Muscle of leg (tissue), 11 donors: Measurements from ENCODE around the gene PTPN13. TPM values are rescaled to one million over a fixed set of nuclear protein-coding genes. Genes with fewer than 3 reads are reported as not detected.
A peak's percentile ranks its signal among the peaks of the same experiment; 100 is the strongest.

Experiments used
- DNase-seq: peaks from one replicate; pipeline ENCODE4 v3.0.0; 2013
- H3K27ac ChIP-seq: one replicate; pipeline ENCODE4 v1.5.1; 2013; ENCODE audit warnings: mild to moderate bottlenecking, low read length, control low read depth
- H3K27me3 ChIP-seq: one replicate; pipeline ENCODE4 v1.6.1; 2013; ENCODE audit warnings: low read length; ENCODE audit not compliant: control insufficient read depth, insufficient read depth
- H3K36me3 ChIP-seq: one replicate; pipeline ENCODE4 v1.6.1; 2013; ENCODE audit warnings: low read length; ENCODE audit not compliant: control insufficient read depth, insufficient read depth
- H3K4me1 ChIP-seq: one replicate; pipeline ENCODE4 v1.6.1; 2013; ENCODE audit warnings: low read length; ENCODE audit not compliant: control insufficient read depth, insufficient read depth
- H3K4me3 ChIP-seq: one replicate; pipeline ENCODE4 v1.5.1; 2013; ENCODE audit warnings: low read length, control low read depth
- H3K9me3 ChIP-seq: replicated peaks from 2 replicates; pipeline ENCODE4 v1.6.1; 2013; ENCODE audit warnings: low read depth, low read length; ENCODE audit not compliant: control insufficient read depth
- WGBS: methylation state at CpG from one replicate; pipeline ENCODE4 v1.1.5; 2013; ENCODE audit warnings: missing lambda C conversion rate; ENCODE audit not compliant: insufficient coverage; 5-methylcytosine and 5-hydroxymethylcytosine counted together
- polyA plus RNA-seq, 8 donors: library from polyadenylated mRNA; unstranded; fragments of 120-200 nt; gene quantifications; one replicate each; pipeline versions ENCODE4 v1.2.1 to v1.2.3, GENCODE V29; 2013; ENCODE audit warnings: inconsistent platforms in 1 of 8, low replicate concordance in 1 of 8; ENCODE audit not compliant: insufficient read length in 8 of 8, insufficient read depth in 1 of 8
- total RNA-seq: library from RNA; stranded (reverse); fragments of 120-200 nt; gene quantifications from one replicate; pipeline ENCODE4 v1.2.4, GENCODE V29; 2013

PTPN13 gene
- total and polyA plus RNA-seq, 9 donors: 2.8 to 14.2 (median 4.8) TPM

DNA sequence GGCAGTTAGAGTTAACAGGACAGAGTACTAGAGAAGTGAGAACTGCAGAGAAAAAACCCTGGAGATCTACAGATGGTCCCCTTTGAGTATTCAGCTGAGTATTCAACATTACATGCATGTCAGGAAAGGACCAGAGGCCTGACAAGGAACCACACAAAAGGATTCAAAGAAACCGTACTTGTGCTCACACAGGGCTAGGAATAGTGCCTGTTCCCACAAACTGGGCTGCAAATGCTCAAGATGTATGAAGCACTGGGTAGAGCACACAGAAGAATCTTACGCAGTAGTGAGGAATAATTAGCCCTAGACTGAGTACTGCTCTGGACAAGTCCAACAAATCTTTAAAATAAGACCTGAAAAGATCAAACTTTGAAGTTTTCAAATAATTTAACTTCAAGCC lies 17.6 kb downstream of the PTPN13 start:
- H3K9me3 ChIP-seq: no peaks in the 10 kb centered on the region

DNA sequence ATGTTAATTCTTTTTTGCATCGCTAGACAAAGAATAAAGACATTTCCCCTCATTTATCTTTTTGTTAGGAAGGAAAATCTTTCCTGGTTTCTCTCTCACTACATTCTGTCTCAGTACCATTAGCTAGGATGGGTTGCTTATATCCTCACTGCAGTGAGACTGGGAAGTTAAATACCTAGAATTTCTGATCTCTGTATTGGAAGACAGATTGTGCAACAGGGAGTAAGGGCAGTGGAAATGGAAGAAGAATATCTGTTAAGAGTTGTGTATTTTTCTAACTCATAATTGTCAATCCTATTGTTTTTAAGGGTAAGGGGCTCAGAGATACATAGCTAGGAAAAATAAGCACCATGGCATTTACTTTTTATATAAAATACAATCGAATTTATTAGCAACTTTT lies 19.6 kb downstream of the PTPN13 start:
- Histone ChIP-seq H3K9me3 (no peaks in the 10 kb centered on the region), H3K4me1 (no peaks in the 10 kb centered on the region), H3K36me3 (no peaks in the 10 kb centered on the region), H3K27ac (no peak overlapping the region), H3K27me3 (no peaks in the 10 kb centered on the region), H3K4me3 (no peak overlapping the region)
- no CpG with 5 or more reads among the region's 2 CpGs for WGBS
- DNase-seq: no peak

More for the DNA sequence above, 17.6 kb downstream of the PTPN13 start:
- Histone ChIP-seq H3K4me1 (no peaks in the 10 kb centered on the region), H3K36me3 (no peaks in the 10 kb centered on the region), H3K4me3 (no peak overlapping the region), H3K27ac (no peak overlapping the region), H3K27me3 (no peaks in the 10 kb centered on the region)
- no peak for DNase-seq
- no CpG with 5 or more reads among the region's 2 CpGs for WGBS

DNA sequence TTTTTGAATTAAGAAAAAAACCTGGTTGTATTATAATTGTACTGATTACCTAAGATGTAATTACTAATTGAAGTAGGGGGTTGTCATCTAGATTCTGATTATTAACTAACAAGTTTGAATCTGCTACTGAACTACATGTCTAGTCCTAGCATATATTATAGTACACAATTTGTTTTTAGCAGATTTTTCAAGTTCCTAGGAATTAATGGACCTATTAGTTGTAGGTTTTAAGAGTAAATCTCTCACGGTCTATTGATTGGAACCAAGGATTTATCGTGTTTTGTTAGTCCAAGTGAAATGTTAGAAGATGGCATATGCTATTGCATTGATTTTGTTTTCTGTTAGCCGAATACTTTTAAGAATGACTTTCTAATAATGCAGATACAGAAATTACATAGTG lies 20.8 kb downstream of the PTPN13 start:
- H3K4me1 ChIP-seq: no peaks in the 10 kb centered on the region
- no peaks in the 10 kb centered on the region for H3K9me3 ChIP-seq
- no peaks in the 10 kb centered on the region for H3K36me3 ChIP-seq
- DNase-seq: no peak
- H3K27me3 ChIP-seq: no peaks in the 10 kb centered on the region
- no peak overlapping the region for H3K4me3 ChIP-seq
- H3K27ac ChIP-seq: no peak overlapping the region
- WGBS: no CpG with 5 or more reads among the region's 3 CpGs

DNA sequence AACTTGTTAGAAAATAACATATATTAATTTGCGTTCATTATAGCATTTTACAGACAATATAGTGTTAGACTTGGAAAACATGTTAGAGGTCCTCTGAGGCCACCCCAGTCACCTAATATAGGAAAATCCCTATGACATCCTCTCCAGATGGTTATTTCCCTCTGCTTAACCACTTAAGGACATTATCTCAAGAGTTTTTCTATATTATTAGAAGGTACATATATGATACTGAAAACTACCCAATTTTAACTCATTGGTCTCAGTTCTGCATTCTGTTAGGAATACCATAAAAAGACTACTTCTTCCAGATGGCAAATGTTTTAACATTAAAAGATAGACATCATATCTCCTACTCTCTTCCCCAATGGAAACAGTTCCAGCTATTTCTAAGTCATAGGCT lies 21.4 kb downstream of the PTPN13 start:
- no peaks in the 10 kb centered on the region for H3K27me3 ChIP-seq
- no peaks in the 10 kb centered on the region for H3K36me3 ChIP-seq
- no peak overlapping the region for H3K4me3 ChIP-seq
- H3K27ac ChIP-seq: no peak overlapping the region
- WGBS: no CpG with 5 or more reads among the region's 1 CpG
- H3K9me3 ChIP-seq: no peaks in the 10 kb centered on the region
- DNase-seq: no peak
- no peaks in the 10 kb centered on the region for H3K4me1 ChIP-seq

DNA sequence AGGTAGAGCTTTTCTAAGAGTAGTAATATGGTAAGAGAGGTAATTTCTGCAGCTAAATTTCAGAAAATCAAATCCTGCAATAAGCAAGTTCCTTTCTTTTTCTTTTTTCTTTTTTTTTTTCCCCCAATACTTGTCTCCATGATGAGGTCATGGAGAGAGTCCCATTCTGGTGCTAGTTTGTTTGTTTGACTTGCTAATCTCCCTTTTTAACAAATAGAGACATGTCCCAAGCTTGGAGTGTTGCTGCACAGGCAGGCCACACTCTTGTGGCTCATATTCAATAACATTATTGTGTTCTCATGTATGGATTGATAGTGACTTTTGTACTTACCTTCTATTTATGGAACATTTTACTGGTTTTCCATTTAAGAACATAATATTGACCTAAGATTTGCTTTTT lies 25.5 kb downstream of the PTPN13 start:
- Histone ChIP-seq H3K4me3 (no peak overlapping the region), H3K36me3 (no peaks in the 10 kb centered on the region), H3K4me1 (no peaks in the 10 kb centered on the region), H3K27me3 (no peaks in the 10 kb centered on the region), H3K9me3 (no peaks in the 10 kb centered on the region), H3K27ac (no peak overlapping the region)
- no peak for DNase-seq

DNA sequence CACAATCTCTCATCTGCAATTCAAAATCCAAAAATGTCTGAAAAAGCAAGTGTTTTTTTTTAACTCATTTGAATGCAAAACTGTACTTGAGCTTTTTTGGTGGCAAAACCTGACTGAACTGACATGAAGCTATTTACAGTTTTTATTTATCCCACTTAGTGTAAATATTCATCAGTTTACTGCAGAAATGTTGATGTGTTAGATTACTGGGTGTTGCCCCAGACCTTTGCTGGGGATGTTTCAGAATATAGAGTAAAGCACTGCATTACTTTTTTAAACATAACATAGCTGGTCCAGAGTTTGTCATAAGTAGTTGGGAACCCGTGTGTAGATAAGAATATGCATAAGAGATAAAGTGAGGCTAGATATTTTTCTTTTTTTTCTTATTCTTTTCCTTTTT lies 27.3 kb downstream of the PTPN13 start:
- no peak for DNase-seq
- H3K4me1 ChIP-seq: no peaks in the 10 kb centered on the region
- no peaks in the 10 kb centered on the region for H3K27me3 ChIP-seq
- no peaks in the 10 kb centered on the region for H3K36me3 ChIP-seq
- no peak overlapping the region for H3K27ac ChIP-seq
- H3K4me3 ChIP-seq: no peak overlapping the region
- H3K9me3 ChIP-seq: no peaks in the 10 kb centered on the region
- WGBS: no CpG with 5 or more reads among the region's 1 CpG

DNA sequence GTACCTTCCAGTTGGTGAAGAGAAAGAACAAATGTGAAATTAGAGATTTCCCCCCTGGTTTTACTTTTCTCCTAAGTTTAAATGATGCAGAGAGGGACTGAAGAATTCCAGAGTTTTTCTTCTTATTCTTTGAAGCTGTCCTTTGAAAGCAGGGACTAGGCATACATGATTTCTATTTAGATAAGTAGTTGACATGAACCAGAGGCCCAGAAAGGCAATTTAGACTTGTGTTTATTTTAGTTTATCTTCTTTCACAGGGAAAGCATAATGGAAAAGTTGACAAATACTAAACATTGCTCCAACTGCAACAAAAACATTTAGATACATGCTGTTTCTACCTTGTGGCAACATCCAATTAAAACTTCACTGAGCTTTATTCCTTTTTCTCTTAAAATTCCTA lies 32.0 kb downstream of the PTPN13 start:
- DNase-seq: no peak
- no peak overlapping the region for H3K27ac ChIP-seq
- no peaks in the 10 kb centered on the region for H3K9me3 ChIP-seq
- H3K27me3 ChIP-seq: no peaks in the 10 kb centered on the region
- H3K4me3 ChIP-seq: no peak overlapping the region
- H3K4me1 ChIP-seq: no peaks in the 10 kb centered on the region
- no peaks in the 10 kb centered on the region for H3K36me3 ChIP-seq

DNA sequence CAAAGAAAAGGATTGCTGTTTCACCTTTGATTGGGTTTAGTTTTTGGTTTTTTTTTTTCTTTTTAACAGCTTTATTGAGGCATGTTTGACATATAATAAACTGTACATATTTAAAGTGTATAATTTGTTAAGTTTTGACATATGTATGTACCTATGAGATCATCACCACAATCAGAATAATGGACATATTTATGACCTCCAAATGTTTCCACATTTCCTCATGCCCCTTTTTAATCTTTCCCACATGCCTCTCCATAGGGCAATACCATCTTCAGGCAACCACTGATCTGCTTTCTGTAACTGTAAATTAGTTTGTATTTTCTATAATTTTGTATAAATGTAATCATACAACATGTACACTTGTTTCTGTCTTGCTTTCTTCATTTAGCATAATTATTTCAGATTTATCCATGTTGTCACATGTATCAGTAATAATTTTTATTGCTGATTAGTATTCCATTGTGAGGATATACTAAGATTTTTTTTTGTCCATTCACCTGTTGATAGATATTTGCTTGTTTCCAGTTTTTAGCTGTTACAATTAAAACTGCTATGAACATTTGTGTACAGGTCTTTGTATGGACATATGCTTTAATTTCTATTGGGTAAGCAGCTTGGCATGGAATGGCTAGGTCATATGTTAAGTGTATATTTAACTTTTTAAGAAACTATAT lies 33.5 kb downstream of the PTPN13 start:
- Histone ChIP-seq H3K9me3 (no peaks in the 10 kb centered on the region), H3K4me1 (no peaks in the 10 kb centered on the region), H3K27me3 (no peaks in the 10 kb centered on the region), H3K4me3 (no peak overlapping the region), H3K36me3 (no peaks in the 10 kb centered on the region), H3K27ac (no peak overlapping the region)
- no peak for DNase-seq

DNA sequence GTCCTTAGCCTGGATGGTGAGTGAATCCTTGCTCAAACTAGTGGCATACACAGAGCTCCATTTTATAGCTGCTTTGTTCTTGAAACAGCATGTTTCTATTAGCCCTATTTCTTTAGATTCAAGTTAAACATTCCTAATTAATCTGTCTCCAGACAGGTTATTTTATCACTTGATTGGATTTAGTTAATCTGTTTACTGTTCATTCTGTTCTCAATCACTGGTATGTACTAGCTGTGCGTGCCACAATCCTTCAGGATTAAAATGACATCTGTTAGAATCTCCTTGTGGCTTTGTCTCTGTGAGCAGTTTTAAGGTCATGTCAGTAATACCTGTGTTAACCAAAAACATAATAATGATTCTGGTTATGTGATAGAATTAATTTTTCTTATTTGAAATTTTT lies 36.5 kb downstream of the PTPN13 start:
- no peaks in the 10 kb centered on the region for H3K36me3 ChIP-seq
- no peak for DNase-seq
- WGBS: no CpG with 5 or more reads among the region's 1 CpG
- H3K27me3 ChIP-seq: no peaks in the 10 kb centered on the region
- no peaks in the 10 kb centered on the region for H3K9me3 ChIP-seq
- H3K4me1 ChIP-seq: no peaks in the 10 kb centered on the region
- no peak overlapping the region for H3K27ac ChIP-seq
- no peak overlapping the region for H3K4me3 ChIP-seq

DNA sequence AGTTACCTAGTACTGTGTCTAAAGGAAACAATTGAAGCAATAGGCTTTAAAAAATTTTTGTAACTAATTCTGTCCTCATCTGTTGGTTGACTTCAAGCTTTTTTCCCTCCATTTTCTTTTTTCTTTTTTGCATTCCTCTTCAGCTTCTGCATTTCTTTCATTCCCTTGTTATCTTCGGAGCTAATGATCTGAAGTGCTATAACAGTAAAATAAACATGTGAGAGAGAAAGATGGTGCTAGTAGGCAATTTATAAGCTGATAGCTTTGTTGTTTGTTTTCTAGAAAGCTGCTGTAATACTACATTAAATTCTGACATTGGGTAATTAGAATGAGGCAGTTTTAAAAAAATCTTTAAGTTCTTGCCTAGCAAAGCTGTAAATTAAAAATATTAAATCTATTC lies 37.1 kb downstream of the PTPN13 start:
- Histone ChIP-seq H3K27ac (no peak overlapping the region), H3K4me3 (no peak overlapping the region), H3K4me1 (no peaks in the 10 kb centered on the region), H3K9me3 (no peaks in the 10 kb centered on the region), H3K27me3 (no peaks in the 10 kb centered on the region), H3K36me3 (no peaks in the 10 kb centered on the region)
- DNase-seq: no peak
- WGBS: no CpG with 5 or more reads among the region's 1 CpG

DNA sequence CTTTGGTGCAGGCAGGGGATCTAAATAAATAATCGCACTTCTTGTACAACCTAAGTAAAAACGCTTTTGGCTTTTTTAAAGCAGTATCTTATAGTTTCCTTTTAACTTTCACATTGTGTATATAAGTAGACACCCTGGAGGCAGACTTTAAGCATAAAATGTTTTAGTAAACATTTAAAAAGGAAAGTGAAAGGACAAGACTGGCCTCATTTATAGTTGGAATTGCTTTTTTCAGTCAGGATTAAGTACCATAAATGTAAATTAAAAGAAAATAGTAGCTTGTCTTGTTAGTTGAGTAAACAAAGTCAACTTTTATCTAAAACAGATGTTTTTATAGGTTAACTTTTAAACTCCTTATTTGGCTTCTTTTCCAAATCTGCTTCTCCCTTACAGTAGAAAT lies 39.7 kb downstream of the PTPN13 start:
- peak; percentile 24 for DNase-seq
- no CpG with 5 or more reads among the region's 2 CpGs for WGBS
- Histone ChIP-seq H3K36me3 (no peaks in the 10 kb centered on the region), H3K4me1 (no peaks in the 10 kb centered on the region), H3K27me3 (no peaks in the 10 kb centered on the region), H3K27ac (no peak overlapping the region), H3K9me3 (no peaks in the 10 kb centered on the region), H3K4me3 (no peak overlapping the region)
